Mucosa of stomach (tissue), 1 donor: ENCODE results near the gene GRIA1.

Source experiments
- H3K27me3 ChIP-seq: one replicate; pipeline ENCODE4 v1.7.0; 2013; ENCODE audit warnings: mild to moderate bottlenecking, low read length; ENCODE audit not compliant: control insufficient read depth, insufficient read depth
- H3K36me3 ChIP-seq: one replicate; pipeline ENCODE4 v1.7.0; 2013; ENCODE audit warnings: low read length; ENCODE audit not compliant: control insufficient read depth, insufficient read depth
- H3K4me1 ChIP-seq: one replicate; pipeline ENCODE4 v1.7.0; 2013; ENCODE audit warnings: mild to moderate bottlenecking, low read length; ENCODE audit not compliant: control insufficient read depth, insufficient read depth
- H3K4me3 ChIP-seq: one replicate; pipeline ENCODE4 v1.7.0; 2013; ENCODE audit warnings: low read length
- H3K9ac ChIP-seq: one replicate; pipeline ENCODE4 v1.7.0; 2013; ENCODE audit warnings: mild to moderate bottlenecking, low read length, moderate library complexity
- H3K9me3 ChIP-seq: one replicate; pipeline ENCODE4 v1.7.0; 2013; ENCODE audit warnings: mild to moderate bottlenecking, low read length, moderate library complexity; ENCODE audit not compliant: control insufficient read depth
- donor health status: Pancreatic carcinoma.

GRIA1 gene

DNA sequence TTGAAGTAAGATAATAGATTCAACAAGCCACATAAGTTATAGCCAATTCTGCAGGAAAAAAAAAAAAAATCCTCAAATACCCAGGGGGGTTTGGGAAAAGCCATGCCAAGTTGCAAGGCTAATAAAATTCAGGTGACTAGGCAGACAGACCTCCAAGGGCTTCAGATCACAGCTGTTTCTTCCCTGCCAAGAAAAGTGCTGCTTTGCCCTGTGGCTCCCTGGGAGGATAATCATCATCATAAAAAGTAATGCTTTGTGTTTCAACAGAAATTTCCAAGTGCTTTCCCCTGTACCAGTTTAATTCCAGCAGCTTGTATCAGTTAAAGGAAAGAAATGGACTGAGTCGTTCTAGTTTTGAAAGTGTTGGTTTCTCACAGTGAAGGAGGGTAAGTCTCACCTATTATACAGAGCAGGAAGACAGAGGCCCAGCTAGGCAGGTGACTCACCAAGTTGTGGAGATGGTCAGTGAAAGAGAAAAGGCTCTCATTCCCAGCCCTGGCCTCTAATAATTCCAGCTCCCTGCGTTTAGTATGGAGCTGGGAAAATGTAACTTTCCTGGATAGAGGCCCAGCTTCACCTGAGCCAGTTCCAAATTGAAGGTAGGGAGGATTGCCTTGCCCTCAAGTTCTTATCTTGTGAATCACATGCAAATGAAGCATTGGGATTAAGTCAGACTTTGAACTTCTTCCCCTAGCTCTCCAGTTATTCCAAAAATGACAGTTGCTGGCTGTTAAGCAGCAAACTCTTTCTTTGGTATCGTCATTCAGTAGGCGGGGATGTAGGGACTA is 263.4 kb downstream of the GRIA1 start:
- Histone ChIP-seq H3K4me3 (no peak overlapping the region), H3K9me3 (no peaks in the 10 kb centered on the region), H3K36me3 (no peaks in the 10 kb centered on the region), H3K9ac (no peak overlapping the region), H3K4me1 (no peaks in the 10 kb centered on the region), H3K27me3 (no peaks in the 10 kb centered on the region)

DNA sequence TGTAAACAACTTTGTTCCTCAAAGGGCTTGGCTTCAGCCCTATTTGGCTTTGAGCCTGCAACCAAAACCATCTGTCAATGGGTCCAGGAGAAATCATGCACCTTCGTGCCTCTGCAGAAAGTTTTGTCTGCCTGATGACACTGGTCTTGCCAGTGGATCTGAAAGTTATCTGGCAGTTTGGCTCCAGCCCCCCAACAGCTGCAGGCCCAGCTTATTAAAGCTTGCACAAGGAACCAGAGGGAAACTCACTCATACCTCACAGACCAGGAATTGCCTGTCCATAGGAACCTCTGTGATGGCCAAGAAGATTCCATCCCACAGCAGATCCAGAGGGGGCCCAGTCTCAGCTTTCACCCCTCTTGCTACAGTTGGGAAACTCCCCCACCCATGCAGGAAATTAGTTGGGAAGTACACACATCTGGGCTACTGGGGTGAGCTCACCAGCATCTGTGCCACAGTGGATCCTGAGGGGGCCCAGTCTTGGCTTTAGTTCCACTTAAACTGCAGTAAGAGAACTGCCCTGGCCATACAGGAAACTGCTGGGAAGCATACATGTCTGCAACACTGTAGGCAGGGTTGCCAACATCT is 265.5 kb downstream of the GRIA1 start:
- Histone ChIP-seq H3K36me3 (no peaks in the 10 kb centered on the region), H3K4me1 (no peaks in the 10 kb centered on the region), H3K9ac (no peak overlapping the region), H3K27me3 (no peaks in the 10 kb centered on the region), H3K9me3 (no peaks in the 10 kb centered on the region), H3K4me3 (no peak overlapping the region)

DNA sequence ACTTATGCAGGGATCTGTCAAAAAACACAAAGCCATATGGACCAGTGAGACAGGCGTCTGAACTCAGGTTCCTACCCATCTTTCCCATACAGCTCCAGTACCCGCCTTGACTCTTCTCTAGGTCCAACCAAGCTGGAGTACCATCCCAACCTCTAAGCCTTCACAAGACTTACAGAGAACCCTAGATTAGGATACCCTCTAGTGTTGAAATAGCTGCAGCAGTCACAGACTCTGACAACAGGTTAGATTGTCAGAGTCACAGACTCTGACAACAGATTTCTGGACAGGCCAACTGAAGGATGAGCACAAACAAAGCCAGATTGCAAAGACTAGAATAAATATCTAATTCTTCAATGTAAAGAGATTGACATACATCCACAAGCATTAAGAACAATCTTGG is 266.1 kb downstream of the GRIA1 start:
- no peaks in the 10 kb centered on the region for H3K27me3 ChIP-seq
- no peaks in the 10 kb centered on the region for H3K36me3 ChIP-seq
- no peaks in the 10 kb centered on the region for H3K9me3 ChIP-seq
- H3K9ac ChIP-seq, result no peak overlapping the region
- H3K4me3 ChIP-seq, result no peak overlapping the region
- no peaks in the 10 kb centered on the region for H3K4me1 ChIP-seq

DNA sequence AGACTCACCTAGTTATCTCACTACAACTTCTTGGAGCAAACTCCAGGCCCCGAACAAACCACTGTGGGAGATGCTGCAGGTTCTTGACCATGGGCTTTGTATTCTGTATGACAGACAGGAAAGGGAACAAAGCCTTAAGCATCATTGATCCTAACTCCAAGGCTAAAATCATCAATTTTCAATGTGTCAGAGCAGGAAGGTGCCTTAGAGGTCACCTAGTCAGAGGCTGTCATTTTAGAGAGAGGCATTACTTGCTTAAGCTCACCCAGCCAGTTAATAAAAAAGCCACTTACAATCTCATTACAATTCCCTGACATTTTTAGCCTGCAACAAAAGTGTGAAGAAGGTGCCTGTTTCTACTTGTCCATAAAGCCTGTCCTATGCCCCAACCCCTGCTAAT is 275.5 kb downstream of the GRIA1 start:
- Histone ChIP-seq H3K4me1 (no peaks in the 10 kb centered on the region), H3K27me3 (no peaks in the 10 kb centered on the region), H3K9ac (no peak overlapping the region), H3K9me3 (no peaks in the 10 kb centered on the region), H3K4me3 (no peak overlapping the region), H3K36me3 (no peaks in the 10 kb centered on the region)

DNA sequence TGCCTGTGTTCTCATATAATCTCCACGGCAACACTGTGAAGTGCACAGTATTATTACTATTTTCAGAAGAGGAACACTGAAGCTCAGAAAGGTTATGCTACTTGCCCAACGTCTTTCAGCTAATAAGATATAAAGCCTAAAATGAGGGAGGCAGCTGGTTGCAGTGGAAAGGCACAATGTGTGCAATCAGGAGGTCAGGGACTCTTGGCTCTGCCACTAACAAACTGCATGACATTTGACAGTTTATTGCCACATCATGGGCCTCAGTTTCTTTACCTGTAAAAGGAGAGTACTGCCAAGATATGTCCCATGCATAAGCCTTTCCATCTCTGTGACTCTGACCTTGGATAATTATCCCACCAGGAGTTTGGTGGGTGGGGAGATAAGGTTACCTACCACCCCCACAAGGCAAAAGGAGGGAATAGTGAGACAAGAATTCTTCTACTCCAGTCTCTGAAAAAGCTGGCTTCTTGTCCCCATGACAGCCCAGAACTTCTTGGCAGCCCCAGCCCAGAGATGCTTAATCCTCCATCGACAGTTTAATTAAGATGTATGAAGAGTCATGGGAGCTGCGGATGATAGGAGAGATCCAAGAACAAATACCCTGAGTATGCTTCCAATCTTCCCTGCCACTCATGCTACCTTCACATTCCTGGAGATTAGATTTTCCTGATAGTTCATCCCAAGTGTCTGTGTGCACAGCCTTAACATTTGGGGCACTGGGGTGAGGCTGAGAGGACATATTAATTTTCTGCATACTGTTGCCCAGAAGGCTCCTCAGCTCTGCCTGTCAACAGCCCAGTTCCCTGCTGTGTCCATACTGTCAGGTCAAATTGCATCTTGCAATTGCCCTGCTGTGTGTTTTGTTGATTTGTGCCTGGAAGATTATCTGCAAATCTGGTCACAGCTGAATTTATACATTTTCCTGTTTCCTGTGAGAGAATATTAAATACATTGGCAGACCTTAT is 277.0 kb downstream of the GRIA1 start:
- no peak overlapping the region for H3K9ac ChIP-seq
- no peaks in the 10 kb centered on the region for H3K27me3 ChIP-seq
- H3K4me1 ChIP-seq, result no peaks in the 10 kb centered on the region
- H3K4me3 ChIP-seq, result no peak overlapping the region
- H3K9me3 ChIP-seq, result no peaks in the 10 kb centered on the region
- no peaks in the 10 kb centered on the region for H3K36me3 ChIP-seq

DNA sequence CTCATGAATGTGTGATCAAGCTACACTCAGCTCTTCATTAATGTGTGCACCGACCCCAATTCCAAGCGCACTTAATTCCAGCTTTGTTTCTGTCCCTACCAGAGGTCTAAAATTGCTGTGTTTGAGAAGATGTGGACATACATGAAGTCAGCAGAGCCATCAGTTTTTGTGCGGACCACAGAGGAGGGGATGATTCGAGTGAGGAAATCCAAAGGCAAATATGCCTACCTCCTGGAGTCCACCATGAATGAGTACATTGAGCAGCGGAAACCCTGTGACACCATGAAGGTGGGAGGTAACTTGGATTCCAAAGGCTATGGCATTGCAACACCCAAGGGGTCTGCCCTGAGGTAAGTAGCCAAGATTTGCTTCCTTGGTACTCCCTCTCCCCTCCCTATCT is 279.6 kb downstream of the GRIA1 start:
- no peaks in the 10 kb centered on the region for H3K36me3 ChIP-seq
- H3K27me3 ChIP-seq, result no peaks in the 10 kb centered on the region
- no peaks in the 10 kb centered on the region for H3K4me1 ChIP-seq
- no peak overlapping the region for H3K9ac ChIP-seq
- no peaks in the 10 kb centered on the region for H3K9me3 ChIP-seq
- no peak overlapping the region for H3K4me3 ChIP-seq

DNA sequence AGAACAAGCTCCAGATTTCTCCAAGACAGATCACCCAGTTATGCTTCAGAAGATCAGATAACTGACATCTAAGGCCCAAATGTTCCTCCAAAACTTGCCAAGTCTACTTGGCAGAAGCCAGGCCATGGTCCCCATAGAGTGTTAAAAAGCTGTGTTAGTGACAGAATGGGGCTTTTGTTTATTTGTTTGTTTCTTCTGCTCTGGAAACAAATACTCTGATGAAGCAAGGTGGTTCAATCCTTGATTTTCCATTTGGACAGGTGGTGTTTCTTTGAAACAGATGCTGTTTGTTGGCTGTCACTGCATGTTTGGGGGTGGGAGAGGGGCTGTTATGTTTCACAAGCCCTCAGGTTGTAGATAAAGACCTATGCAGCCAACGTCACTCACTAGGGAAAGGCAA is 284.2 kb downstream of the GRIA1 start:
- Histone ChIP-seq H3K4me1 (no peaks in the 10 kb centered on the region), H3K4me3 (no peak overlapping the region)

DNA sequence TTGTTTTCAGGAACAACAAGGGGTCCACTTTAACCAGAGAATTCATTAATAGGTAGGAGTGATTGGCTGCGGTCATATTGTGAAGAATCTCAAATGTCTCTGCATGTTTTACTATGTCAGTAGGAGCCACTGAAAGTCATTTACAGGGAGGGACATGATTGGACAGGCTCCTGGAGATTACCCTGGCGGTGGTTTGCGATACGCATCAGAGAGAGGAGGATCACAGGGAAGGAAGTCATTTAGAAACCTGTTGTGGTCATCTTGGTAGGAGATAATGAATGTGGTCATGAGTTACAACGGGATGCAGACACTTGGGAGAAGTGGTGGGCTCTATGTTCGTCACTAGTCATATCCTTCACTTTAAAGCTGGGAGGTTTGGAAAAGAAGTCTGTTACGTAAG is 285.5 kb downstream of the GRIA1 start:
- H3K27me3 ChIP-seq, result no peaks in the 10 kb centered on the region
- no peaks in the 10 kb centered on the region for H3K36me3 ChIP-seq
- H3K9ac ChIP-seq, result no peak overlapping the region
- no peaks in the 10 kb centered on the region for H3K9me3 ChIP-seq
- H3K4me1 ChIP-seq, result no peaks in the 10 kb centered on the region
- no peak overlapping the region for H3K4me3 ChIP-seq

More for the DNA sequence above, 284.2 kb downstream of the GRIA1 start:
- Histone ChIP-seq H3K9me3 (no peaks in the 10 kb centered on the region), H3K9ac (no peak overlapping the region), H3K27me3 (no peaks in the 10 kb centered on the region), H3K36me3 (no peaks in the 10 kb centered on the region)

DNA sequence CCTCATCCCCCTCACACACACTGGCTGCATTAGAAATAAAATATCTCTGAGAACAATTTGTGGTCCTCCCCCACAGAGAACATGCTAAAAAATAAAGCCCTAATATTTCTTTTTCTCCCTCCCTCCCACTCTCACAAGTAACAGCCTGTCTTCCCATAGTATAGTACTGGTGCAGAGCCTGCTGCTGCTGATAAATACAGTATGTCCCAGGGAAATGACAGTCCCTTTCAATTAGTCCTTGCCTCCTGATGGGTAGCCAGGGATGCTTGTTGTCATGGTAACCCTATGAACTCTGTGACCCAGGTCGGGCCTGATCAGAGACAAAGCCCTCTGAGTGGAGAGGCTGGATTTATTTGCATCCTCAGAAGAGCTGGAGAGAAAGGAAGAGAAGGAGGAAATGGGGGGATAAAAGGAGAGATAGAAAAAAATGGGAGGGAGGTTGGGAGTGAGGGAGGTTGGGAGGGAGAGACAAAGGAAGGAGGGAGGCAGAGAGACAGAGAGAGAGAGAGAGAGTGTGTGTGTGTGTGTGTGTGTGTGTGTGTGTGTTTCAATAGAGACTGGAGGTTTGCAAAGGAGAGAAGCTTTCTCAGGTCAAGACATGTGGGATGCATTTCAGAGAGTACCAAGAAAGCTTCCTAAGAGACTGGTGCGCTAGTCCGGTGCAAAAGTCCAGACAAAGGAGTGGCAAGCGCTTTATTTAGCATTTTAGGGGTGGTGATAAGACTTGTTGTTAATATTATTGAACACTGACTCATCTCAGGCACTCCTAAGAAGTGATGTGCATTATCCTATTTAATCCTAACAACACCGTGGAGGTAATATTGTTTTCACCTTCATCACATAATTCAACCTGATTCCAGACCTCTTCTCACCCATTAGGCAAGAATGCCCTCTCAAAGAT is 287.5 kb downstream of the GRIA1 start:
- no peaks in the 10 kb centered on the region for H3K4me1 ChIP-seq
- no peak overlapping the region for H3K9ac ChIP-seq
- no peak overlapping the region for H3K4me3 ChIP-seq
- H3K9me3 ChIP-seq, result no peaks in the 10 kb centered on the region
- no peaks in the 10 kb centered on the region for H3K27me3 ChIP-seq
- no peaks in the 10 kb centered on the region for H3K36me3 ChIP-seq

DNA sequence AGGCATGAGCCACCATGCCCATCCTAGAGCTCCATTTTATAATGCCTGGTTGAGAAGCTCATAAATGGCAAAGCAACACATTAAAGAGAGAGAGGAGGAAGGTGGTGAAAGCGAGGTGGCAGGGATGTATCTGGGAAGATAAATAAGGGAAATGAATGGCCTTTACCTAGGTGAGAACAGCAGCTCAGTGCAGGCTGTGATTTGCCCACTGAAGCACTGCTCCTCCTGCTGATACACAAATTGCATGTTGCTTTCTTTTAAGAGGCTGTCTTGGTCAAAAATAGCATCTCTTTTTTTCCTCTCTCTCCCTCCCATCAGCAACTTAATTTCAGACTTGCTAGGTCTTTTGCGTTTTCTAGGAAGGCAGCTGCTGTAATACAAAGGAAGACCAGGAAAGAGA is 289.4 kb downstream of the GRIA1 start:
- no peaks in the 10 kb centered on the region for H3K27me3 ChIP-seq
- no peaks in the 10 kb centered on the region for H3K36me3 ChIP-seq
- H3K4me3 ChIP-seq, result no peak overlapping the region
- H3K9ac ChIP-seq, result no peak overlapping the region
- H3K9me3 ChIP-seq, result no peaks in the 10 kb centered on the region
- no peaks in the 10 kb centered on the region for H3K4me1 ChIP-seq

DNA sequence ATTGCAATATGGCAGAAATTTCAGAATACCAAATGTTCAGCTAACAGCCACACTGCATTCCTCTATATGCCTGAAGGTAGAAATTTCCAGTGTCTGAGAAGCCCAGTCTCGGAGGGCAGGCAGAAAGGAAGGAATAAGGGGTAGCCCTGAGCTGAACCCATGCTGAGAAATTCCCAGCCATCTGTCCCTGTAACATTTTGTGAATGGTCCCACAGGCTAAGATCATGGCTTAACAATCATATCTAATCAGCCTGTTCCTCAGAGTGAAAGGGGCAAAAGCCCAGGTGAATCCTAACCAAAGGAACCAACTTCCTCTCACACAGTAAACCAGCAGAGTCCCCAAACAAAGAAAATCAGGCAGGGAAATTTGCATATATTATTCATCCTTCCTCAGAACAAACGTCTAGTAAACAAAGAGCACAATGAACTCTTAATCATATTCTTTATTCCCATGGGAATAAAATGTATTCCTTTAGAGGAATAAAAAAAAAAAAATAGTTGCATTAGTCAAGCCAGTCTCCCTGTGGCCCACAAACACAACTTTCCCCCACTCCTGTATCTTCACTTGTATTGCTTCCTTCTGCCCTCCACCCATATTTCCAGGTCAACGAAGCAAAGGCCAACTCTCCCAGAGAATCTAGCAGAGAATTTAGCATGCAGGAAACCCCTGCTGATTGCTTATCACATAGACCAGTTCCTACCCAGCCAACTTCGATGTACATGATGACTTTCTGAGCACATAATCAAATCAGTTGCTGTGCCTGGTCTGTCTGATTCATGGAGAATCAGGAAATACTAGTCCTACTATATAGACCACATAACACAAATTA is 290.6 kb downstream of the GRIA1 start:
- Histone ChIP-seq H3K4me1 (no peaks in the 10 kb centered on the region), H3K27me3 (no peaks in the 10 kb centered on the region), H3K36me3 (no peaks in the 10 kb centered on the region), H3K9ac (no peak overlapping the region), H3K9me3 (no peaks in the 10 kb centered on the region), H3K4me3 (no peak overlapping the region)
